DMS79 treated with DMSO at 0.1 percent for 48 hours (cell line): ENCODE data around the gene MIX23.
A peak's percentile ranks its signal among the peaks of the same experiment; 100 is the strongest.

ENCODE experiments used
- DNase-seq: peaks from one replicate; lab custom pipeline; 2025; lab: John Stamatoyannopoulos, UW

MIX23 gene

GRCh38 chr3:122382888-122383666 is at the start of gene MIX23:
Gene MIX23 (minus strand): TSS chr3:122383231. CDS start chr3:122383224, 7 bp downstream.
- DNase-seq = peak; percentile 93

GRCh38 chr3:122430371-122430770 is 47.3 kb upstream of the MIX23 start:
- DNase-seq = no peak

GRCh38 chr3:122427857-122428471 is 44.9 kb upstream of the MIX23 start:
- DNase-seq = no peak

- no peak for DNase-seq
Measured at GRCh38 chr3:122421836-122422235, 38.8 kb upstream of the MIX23 start.

GRCh38 chr3:122421101-122421500 is 38.1 kb upstream of the MIX23 start:
- no peak for DNase-seq

GRCh38 chr3:122416966-122417365 is 33.9 kb upstream of the MIX23 start:
- no peak for DNase-seq

GRCh38 chr3:122415762-122416654 is 33.0 kb upstream of the MIX23 start, which contains the start of gene WDR5B:
Gene WDR5B (minus strand): TSS chr3:122416062. CDS start chr3:122415528, 534 bp downstream.
- DNase-seq = no peak

GRCh38 chr3:122415104-122415744 is 32.2 kb upstream of the MIX23 start:
- DNase-seq = no peak

GRCh38 chr3:122414391-122414790 is 31.4 kb upstream of the MIX23 start:
- no peak for DNase-seq

- DNase-seq = no peak
Measured at GRCh38 chr3:122410639-122411038, 27.6 kb upstream of the MIX23 start.

GRCh38 chr3:122410111-122410510 is 27.1 kb upstream of the MIX23 start:
- DNase-seq = no peak

GRCh38 chr3:122409446-122409845 is 26.4 kb upstream of the MIX23 start:
- no peak for DNase-seq

GRCh38 chr3:122407946-122408345 is 24.9 kb upstream of the MIX23 start:
- DNase-seq = no peak

- DNase-seq = no peak
Measured at GRCh38 chr3:122406198-122406597, 23.2 kb upstream of the MIX23 start.

- no peak for DNase-seq
Measured at GRCh38 chr3:122405015-122405414, 22.0 kb upstream of the MIX23 start.

- DNase-seq = no peak
Measured at GRCh38 chr3:122403489-122403888, 20.5 kb upstream of the MIX23 start.

GRCh38 chr3:122398920-122399319 is 15.9 kb upstream of the MIX23 start:
- DNase-seq = no peak

- DNase-seq = no peak
Measured at GRCh38 chr3:122397201-122397600, 14.2 kb upstream of the MIX23 start.

GRCh38 chr3:122396511-122396910 is 13.5 kb upstream of the MIX23 start:
- no peak for DNase-seq

GRCh38 chr3:122395582-122395981 is 12.6 kb upstream of the MIX23 start:
- DNase-seq = no peak

GRCh38 chr3:122394173-122394572 is 11.1 kb upstream of the MIX23 start:
- DNase-seq = no peak
